ENCODE results near the gene LRWD1. TPM values are rescaled to one million over a fixed set of nuclear protein-coding genes. Genes with fewer than 3 reads are reported as not detected.

Gene LRWD1
- total RNA-seq, 1 experiment from 2014 or later, result 18.0 TPM

DNA sequence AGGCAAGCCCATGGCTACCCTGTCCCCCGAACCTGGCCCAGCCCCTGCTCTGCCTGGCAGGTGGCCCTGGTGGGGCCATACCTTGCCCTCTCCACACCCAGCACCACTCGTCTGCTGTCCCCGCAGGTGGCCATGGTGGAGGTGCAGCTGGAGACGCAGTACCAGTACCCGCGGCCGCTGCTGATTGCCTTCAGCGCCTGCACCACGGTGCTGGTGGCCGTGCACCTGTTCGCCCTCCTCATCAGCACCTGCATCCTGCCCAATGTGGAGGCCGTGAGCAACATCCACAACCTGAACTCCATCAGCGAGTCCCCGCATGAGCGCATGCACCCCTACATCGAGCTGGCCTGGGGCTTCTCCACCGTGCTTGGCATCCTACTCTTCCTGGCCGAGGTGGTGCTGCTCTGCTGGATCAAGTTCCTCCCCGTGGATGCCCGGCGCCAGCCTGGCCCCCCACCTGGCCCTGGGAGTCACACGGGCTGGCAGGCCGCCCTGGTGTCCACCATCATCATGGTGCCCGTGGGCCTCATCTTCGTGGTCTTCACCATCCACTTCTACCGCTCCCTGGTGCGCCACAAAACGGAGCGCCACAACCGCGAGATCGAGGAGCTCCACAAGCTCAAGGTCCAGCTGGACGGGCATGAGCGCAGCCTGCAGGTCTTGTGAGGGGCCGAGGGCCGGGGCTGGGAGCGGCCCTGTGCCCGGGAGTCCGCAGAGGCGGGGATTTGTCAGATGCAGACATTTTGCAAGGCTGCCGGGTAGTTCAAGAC is 18.2 kb upstream of the LRWD1 start:
- H3K36me3 Mint-ChIP-seq (ENCODE audit: insufficient read depth, unreplicated experiment), result peaks cover 8% of the 10 kb centered on the region
- H3K27me3 Mint-ChIP-seq (ENCODE audit: unreplicated experiment), result no peaks in the 10 kb centered on the region
- no TSS peak for BruUV-seq (replicated peaks)
- H3K4me1 Mint-ChIP-seq (ENCODE audit: low read depth, unreplicated experiment), result no peaks in the 10 kb centered on the region
- TF ChIP-seq, protein P1, sequence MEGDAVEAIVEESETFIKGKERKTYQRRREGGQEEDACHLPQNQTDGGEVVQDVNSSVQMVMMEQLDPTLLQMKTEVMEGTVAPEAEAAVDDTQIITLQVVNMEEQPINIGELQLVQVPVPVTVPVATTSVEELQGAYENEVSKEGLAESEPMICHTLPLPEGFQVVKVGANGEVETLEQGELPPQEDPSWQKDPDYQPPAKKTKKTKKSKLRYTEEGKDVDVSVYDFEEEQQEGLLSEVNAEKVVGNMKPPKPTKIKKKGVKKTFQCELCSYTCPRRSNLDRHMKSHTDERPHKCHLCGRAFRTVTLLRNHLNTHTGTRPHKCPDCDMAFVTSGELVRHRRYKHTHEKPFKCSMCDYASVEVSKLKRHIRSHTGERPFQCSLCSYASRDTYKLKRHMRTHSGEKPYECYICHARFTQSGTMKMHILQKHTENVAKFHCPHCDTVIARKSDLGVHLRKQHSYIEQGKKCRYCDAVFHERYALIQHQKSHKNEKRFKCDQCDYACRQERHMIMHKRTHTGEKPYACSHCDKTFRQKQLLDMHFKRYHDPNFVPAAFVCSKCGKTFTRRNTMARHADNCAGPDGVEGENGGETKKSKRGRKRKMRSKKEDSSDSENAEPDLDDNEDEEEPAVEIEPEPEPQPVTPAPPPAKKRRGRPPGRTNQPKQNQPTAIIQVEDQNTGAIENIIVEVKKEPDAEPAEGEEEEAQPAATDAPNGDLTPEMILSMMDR (IDR thresholded peaks at IDR 0.05; ENCODE audit: unreplicated experiment), result no peak
- CTCF ChIA-PET, result no interaction called here
- H3K4me3 Mint-ChIP-seq (ENCODE audit: low read depth, unreplicated experiment), result no peak overlapping the region
- intact Hi-C loops (cut with micrococcal nuclease; ENCODE audit: unreplicated experiment), result no loop called here
- no peak overlapping the region for H3K27ac Mint-ChIP-seq (ENCODE audit: unreplicated experiment)
- DNase-seq, result no peak
- no peaks in the 10 kb centered on the region for H3K9me3 Mint-ChIP-seq (ENCODE audit: low read depth, unreplicated experiment)

GRCh38 chr7:102447311-102447710 is 17.5 kb upstream of the LRWD1 start:
- CTCF ChIA-PET, result no interaction called here

DNA sequence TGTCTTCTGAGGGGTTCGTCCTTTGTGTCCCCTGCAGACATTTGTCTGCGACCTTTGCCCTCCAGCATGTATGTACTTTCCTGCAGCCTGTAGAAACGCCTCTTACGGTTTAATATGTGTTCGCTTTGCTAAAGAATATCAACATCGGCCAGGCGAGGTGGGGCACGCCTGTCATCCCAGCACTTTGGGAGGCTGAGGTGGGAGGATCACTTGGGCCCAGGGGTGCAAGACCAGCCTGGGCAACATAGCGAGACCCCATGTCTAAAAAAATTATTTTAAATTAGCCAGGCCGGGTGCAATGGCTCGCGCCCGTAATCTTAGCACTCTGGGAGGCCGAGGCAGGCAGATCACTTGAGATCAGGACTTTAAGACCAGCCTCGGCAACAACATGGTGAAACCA is 15.6 kb upstream of the LRWD1 start:
- intact Hi-C loops (cut with micrococcal nuclease; ENCODE audit: unreplicated experiment), result no loop called here
- Mint-ChIP-seq H3K9me3 (ENCODE audit: low read depth, unreplicated experiment) (no peaks in the 10 kb centered on the region), H3K27ac (ENCODE audit: unreplicated experiment) (no peak overlapping the region), H3K4me3 (ENCODE audit: low read depth, unreplicated experiment) (no peak overlapping the region), H3K36me3 (ENCODE audit: insufficient read depth, unreplicated experiment) (peaks cover 8% of the 10 kb centered on the region), H3K4me1 (ENCODE audit: low read depth, unreplicated experiment) (no peaks in the 10 kb centered on the region), H3K27me3 (ENCODE audit: unreplicated experiment) (no peaks in the 10 kb centered on the region)
- no peak for DNase-seq
- no TSS peak for BruUV-seq (replicated peaks)
- TF ChIP-seq, protein P1 (IDR thresholded peaks at IDR 0.05; ENCODE audit: unreplicated experiment), result no peak
- CTCF ChIA-PET, result no interaction called here

More at GRCh38 chr7:102447311-102447710, 17.5 kb upstream of the LRWD1 start:
- TF ChIP-seq, protein P1 (IDR thresholded peaks at IDR 0.05; ENCODE audit: unreplicated experiment), result no peak
- Mint-ChIP-seq H3K27ac (ENCODE audit: unreplicated experiment) (no peak overlapping the region), H3K4me1 (ENCODE audit: low read depth, unreplicated experiment) (no peaks in the 10 kb centered on the region), H3K9me3 (ENCODE audit: low read depth, unreplicated experiment) (no peaks in the 10 kb centered on the region), H3K27me3 (ENCODE audit: unreplicated experiment) (no peaks in the 10 kb centered on the region), H3K36me3 (ENCODE audit: insufficient read depth, unreplicated experiment) (peaks cover 8% of the 10 kb centered on the region), H3K4me3 (ENCODE audit: low read depth, unreplicated experiment) (no peak overlapping the region)
- BruUV-seq (replicated peaks), result no TSS peak
- intact Hi-C loops (cut with micrococcal nuclease; ENCODE audit: unreplicated experiment), result no loop called here
- DNase-seq, result no peak

DNA sequence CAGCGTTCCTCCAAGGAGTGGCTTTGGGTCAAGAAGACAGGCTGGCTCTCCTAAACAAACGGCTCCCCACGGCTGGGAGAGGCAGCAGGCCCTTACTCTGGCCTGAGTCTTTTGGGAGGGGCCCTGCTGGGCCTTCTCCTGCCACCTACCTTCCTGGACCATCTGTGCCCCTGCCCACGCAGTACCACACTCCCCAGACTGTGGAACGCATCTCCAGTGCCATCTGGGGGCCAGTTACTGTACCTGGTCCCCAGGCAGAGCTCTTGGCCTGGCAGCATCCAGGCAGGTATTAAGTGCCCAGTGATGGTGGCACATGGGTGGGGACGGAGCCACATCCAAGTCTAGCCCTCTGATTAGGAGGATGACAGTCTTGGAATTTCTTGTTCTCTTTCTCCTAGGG is 14.5 kb upstream of the LRWD1 start:
- TF ChIP-seq, protein P1 (IDR thresholded peaks at IDR 0.05; ENCODE audit: unreplicated experiment), result no peak
- Mint-ChIP-seq H3K4me1 (ENCODE audit: low read depth, unreplicated experiment) (no peaks in the 10 kb centered on the region), H3K9me3 (ENCODE audit: low read depth, unreplicated experiment) (no peaks in the 10 kb centered on the region), H3K36me3 (ENCODE audit: insufficient read depth, unreplicated experiment) (peaks cover 4% of the 10 kb centered on the region), H3K4me3 (ENCODE audit: low read depth, unreplicated experiment) (no peak overlapping the region), H3K27me3 (ENCODE audit: unreplicated experiment) (no peaks in the 10 kb centered on the region), H3K27ac (ENCODE audit: unreplicated experiment) (no peak overlapping the region)
- intact Hi-C loops (cut with micrococcal nuclease; ENCODE audit: unreplicated experiment), result no loop called here
- BruUV-seq (replicated peaks), result no TSS peak
- peak; percentile 23 for DNase-seq
- CTCF ChIA-PET, result interaction anchor here (0.7 kb wide), 2 partner anchors 13 to 888 kb away, joined by 3 read pairs; no protein-coding TSS in a partner anchor
